Measurements from ENCODE around the gene TRIM41. TPM values are rescaled to one million over a fixed set of nuclear protein-coding genes. Genes with fewer than 3 reads are reported as not detected.

Gene TRIM41
- polyA plus RNA-seq (2012; ENCODE audit: insufficient read length, low read depth) = 27.0 TPM

- TF ChIP-seq SIN3A (IDR thresholded peaks at IDR 0.05; ENCODE audit: borderline replicate concordance, insufficient read depth, low read length) (no peak), TAF1 (IDR thresholded peaks at IDR 0.05; ENCODE audit: borderline replicate concordance, insufficient read depth, low read length) (peak; percentile 61; the same call in 1 of the 2 replicates), REST (IDR thresholded peaks at IDR 0.05; ENCODE audit: insufficient read depth in 1 of 2, low read depth in 2 of 2, low read length in 2 of 2) (0 out of 4 replicates have a peak, but pooled peaks of 1 of the 2 experiments have one; percentile 6), FOXP2 (optimal IDR thresholded peaks at IDR 0.05; ENCODE audit: borderline replicate concordance, extremely low read depth, extremely low read length, insufficient read depth) (no peak), POLR2AphosphoS5 (IDR thresholded peaks at IDR 0.05; ENCODE audit: low read depth, low read length) (peak; percentile 74)
These were observed at the start of gene TRIM41 for GRCh38 chr5:181223058-181223728. Gene TRIM41 (plus strand): TSS chr5:181223281. CDS start chr5:181224000, 719 bp downstream.

GRCh38 chr5:181173420-181174342 is 49.4 kb upstream of the TRIM41 start:
- TF ChIP-seq SIN3A (IDR thresholded peaks at IDR 0.05; ENCODE audit: borderline replicate concordance, insufficient read depth, low read length) (no peak), REST (IDR thresholded peaks at IDR 0.05; ENCODE audit: insufficient read depth in 1 of 2, low read depth in 2 of 2, low read length in 2 of 2) (0 out of 4 replicates have a peak, but pooled peaks of 1 of the 2 experiments have one; percentile 35), POLR2AphosphoS5 (IDR thresholded peaks at IDR 0.05; ENCODE audit: low read depth, low read length) (no peak)

GRCh38 chr5:181176254-181176952 is 46.7 kb upstream of the TRIM41 start:
- no peak for TF ChIP-seq POLR2AphosphoS5 (IDR thresholded peaks at IDR 0.05; ENCODE audit: low read depth, low read length)
- no peak for TF ChIP-seq TAF1 (IDR thresholded peaks at IDR 0.05; ENCODE audit: borderline replicate concordance, insufficient read depth, low read length)
- no peak for TF ChIP-seq SIN3A (IDR thresholded peaks at IDR 0.05; ENCODE audit: borderline replicate concordance, insufficient read depth, low read length)
- no peak for TF ChIP-seq REST (IDR thresholded peaks at IDR 0.05; ENCODE audit: insufficient read depth in 1 of 2, low read depth in 2 of 2, low read length in 2 of 2)
- TF ChIP-seq FOXP2 (optimal IDR thresholded peaks at IDR 0.05; ENCODE audit: borderline replicate concordance, extremely low read depth, extremely low read length, insufficient read depth) = no peak

- no peak for TF ChIP-seq FOXP2 (optimal IDR thresholded peaks at IDR 0.05; ENCODE audit: borderline replicate concordance, extremely low read depth, extremely low read length, insufficient read depth)
- no peak for TF ChIP-seq REST (IDR thresholded peaks at IDR 0.05; ENCODE audit: insufficient read depth in 1 of 2, low read depth in 2 of 2, low read length in 2 of 2)
- TF ChIP-seq POLR2AphosphoS5 (IDR thresholded peaks at IDR 0.05; ENCODE audit: low read depth, low read length) = no peak
- TF ChIP-seq SIN3A (IDR thresholded peaks at IDR 0.05; ENCODE audit: borderline replicate concordance, insufficient read depth, low read length) = no peak
- TF ChIP-seq TAF1 (IDR thresholded peaks at IDR 0.05; ENCODE audit: borderline replicate concordance, insufficient read depth, low read length) = no peak
These were observed 41.2 kb upstream of the TRIM41 start for GRCh38 chr5:181181650-181182565.
